Cardiac muscle cell (in vitro differentiated cells and primary cell): Measurements from ENCODE around the gene PPEF2. TPM values are rescaled to one million over a fixed set of nuclear protein-coding genes. Genes with fewer than 3 reads are reported as not detected.

Source experiments
- DNase-seq, 2 donors: peaks; one replicate each; pipeline versions ENCODE4 v3.0.0 to v3.0.0-alpha.2; 2010 to 2017; ENCODE audit warnings: low read depth in 1 of 2, low spot score in 1 of 2
- H3K27ac ChIP-seq: fragments of 200-600 bp; sonication (generic); 2 replicates; pipeline ENCODE4 v1.5.1; 2016
- H3K27me3 ChIP-seq: fragments of 200-600 bp; sonication (generic); 2 replicates; pipeline ENCODE4 v1.6.0; 2016; ENCODE audit warnings: control low read depth
- H3K36me3 ChIP-seq: fragments of 200-600 bp; sonication (generic); 2 replicates; pipeline ENCODE4 v1.5.1; 2016; ENCODE audit warnings: control low read depth
- H3K4me1 ChIP-seq: fragments of 200-600 bp; sonication (generic); 2 replicates; pipeline ENCODE4 v1.8.1; 2017; ENCODE audit warnings: low read depth, mild to moderate bottlenecking, mixed run types
- H3K4me3 ChIP-seq: fragments of 200-600 bp; sonication (generic); 2 replicates; pipeline ENCODE4 v1.5.1; 2016; ENCODE audit warnings: mild to moderate bottlenecking
- H3K9me3 ChIP-seq: fragments of 200-600 bp; sonication (generic); 2 replicates; pipeline ENCODE4 v1.5.1; 2017; ENCODE audit warnings: low read depth, mild to moderate bottlenecking, control low read depth
- polyA plus RNA-seq: library from polyadenylated mRNA; unstranded; fragments of >200 nt; fragmentation: Nextera tagmentation; extraction: Ambion mirVana; gene quantifications from 2 replicates; pipeline ENCODE4 v1.2.1, GENCODE V29; 2016
- total RNA-seq: library from RNA; depleted of rRNA; stranded (reverse); fragments of >200 nt; gene quantifications from 2 replicates; pipeline ENCODE4 v1.2.3, GENCODE V29; 2016
- TF ChIP-seq, protein P1 (sequence below): IDR thresholded peaks from 2 replicates; pipeline ENCODE4 v1.5.1; 2012; ENCODE audit warnings: low read depth, mild to moderate bottlenecking, low read length

The PPEF2 gene
- total and polyA plus RNA-seq, 2 experiments from 2014 or later = not detected

GRCh38 chr4:75892508-75892907, 9.7 kb downstream of the PPEF2 start:
- TF ChIP-seq, protein P1, sequence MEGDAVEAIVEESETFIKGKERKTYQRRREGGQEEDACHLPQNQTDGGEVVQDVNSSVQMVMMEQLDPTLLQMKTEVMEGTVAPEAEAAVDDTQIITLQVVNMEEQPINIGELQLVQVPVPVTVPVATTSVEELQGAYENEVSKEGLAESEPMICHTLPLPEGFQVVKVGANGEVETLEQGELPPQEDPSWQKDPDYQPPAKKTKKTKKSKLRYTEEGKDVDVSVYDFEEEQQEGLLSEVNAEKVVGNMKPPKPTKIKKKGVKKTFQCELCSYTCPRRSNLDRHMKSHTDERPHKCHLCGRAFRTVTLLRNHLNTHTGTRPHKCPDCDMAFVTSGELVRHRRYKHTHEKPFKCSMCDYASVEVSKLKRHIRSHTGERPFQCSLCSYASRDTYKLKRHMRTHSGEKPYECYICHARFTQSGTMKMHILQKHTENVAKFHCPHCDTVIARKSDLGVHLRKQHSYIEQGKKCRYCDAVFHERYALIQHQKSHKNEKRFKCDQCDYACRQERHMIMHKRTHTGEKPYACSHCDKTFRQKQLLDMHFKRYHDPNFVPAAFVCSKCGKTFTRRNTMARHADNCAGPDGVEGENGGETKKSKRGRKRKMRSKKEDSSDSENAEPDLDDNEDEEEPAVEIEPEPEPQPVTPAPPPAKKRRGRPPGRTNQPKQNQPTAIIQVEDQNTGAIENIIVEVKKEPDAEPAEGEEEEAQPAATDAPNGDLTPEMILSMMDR = no peak
- H3K36me3 ChIP-seq = no peaks in the 10 kb centered on the region
- no peak for DNase-seq
- no peaks in the 10 kb centered on the region for H3K4me1 ChIP-seq
- H3K27ac ChIP-seq = no peak overlapping the region
- no peak overlapping the region for H3K4me3 ChIP-seq
- H3K27me3 ChIP-seq = peaks cover 59% of the 10 kb centered on the region
- H3K9me3 ChIP-seq = no peaks in the 10 kb centered on the region

DNA sequence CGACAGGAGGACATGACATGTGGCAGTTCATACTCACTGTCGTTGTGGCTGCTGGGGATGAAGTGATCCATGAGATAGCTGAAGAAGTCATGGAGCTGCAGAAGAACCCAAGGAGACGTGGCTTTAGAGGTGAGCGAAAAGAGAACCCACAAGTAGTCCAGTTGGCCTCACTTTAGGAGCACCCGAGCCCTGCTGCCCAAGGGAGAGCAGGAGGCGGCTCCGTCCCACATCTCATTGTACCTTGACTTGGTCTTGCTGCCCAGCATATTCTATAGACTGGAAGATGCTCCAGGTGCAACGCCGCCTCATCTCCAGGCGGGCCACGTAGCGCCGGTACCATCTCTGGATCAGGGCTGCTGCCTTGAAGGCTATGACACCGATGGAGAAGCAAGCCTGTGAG, 10.6 kb downstream of the PPEF2 start:
- H3K36me3 ChIP-seq = no peaks in the 10 kb centered on the region
- no peak for DNase-seq
- no peaks in the 10 kb centered on the region for H3K9me3 ChIP-seq
- H3K27ac ChIP-seq = no peak overlapping the region
- no peaks in the 10 kb centered on the region for H3K4me1 ChIP-seq
- TF ChIP-seq, protein P1 = no peak
- H3K4me3 ChIP-seq = no peak overlapping the region
- H3K27me3 ChIP-seq = peaks cover 59% of the 10 kb centered on the region

GRCh38 chr4:75889537-75890199, 12.6 kb downstream of the PPEF2 start:
- H3K36me3 ChIP-seq = no peaks in the 10 kb centered on the region
- H3K4me1 ChIP-seq = no peaks in the 10 kb centered on the region
- TF ChIP-seq, protein P1 = no peak
- DNase-seq = no peak
- H3K27me3 ChIP-seq = peaks cover 59% of the 10 kb centered on the region
- H3K27ac ChIP-seq = no peak overlapping the region
- no peak overlapping the region for H3K4me3 ChIP-seq
- no peaks in the 10 kb centered on the region for H3K9me3 ChIP-seq

DNA sequence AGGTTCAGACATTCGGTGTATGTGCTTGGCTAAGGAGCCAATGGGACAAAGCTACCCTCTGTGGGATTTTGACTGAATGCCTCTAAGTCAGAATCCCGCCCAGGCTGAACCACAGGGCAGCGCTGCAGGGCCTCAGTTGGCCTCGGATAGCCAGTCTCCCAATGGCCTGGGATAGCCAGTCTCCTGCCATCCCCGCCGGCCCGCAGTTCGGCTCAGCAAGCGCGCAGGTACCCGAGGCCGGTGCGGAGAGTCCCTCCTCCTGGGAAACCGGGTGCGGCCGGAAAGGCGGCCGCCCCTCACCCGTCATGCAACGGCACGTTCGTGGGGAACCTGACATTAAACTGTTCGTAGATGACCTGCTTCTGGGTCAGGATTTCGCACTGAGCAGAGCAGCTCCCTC, 16.1 kb downstream of the PPEF2 start:
- Histone ChIP-seq H3K9me3 (no peaks in the 10 kb centered on the region), H3K36me3 (no peaks in the 10 kb centered on the region), H3K4me1 (no peaks in the 10 kb centered on the region), H3K4me3 (no peak overlapping the region), H3K27ac (no peak overlapping the region), H3K27me3 (peaks cover 49% of the 10 kb centered on the region)
- no peak for DNase-seq
- TF ChIP-seq, protein P1 = no peak

DNA sequence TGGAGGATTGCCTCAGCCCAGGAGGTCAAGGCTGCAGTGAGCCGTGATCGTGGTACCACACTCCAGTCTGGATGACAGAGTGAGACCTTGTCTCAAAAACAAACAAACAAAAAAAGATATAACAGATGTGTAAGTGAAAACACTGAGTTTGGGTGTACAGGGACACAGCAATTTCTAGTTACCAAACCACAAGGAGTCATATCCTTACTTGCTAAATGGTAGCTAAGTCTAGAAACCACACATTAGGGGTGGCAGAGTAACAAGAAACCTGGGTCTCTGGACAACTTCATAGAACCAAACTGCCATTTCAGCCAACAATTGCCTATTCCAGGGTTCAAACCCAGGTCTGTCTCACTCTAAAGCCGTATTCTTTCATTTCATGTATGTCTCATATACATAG, 20.8 kb downstream of the PPEF2 start:
- Histone ChIP-seq H3K27ac (no peak overlapping the region), H3K4me1 (no peaks in the 10 kb centered on the region), H3K4me3 (no peak overlapping the region), H3K27me3 (peaks cover 56% of the 10 kb centered on the region), H3K9me3 (no peaks in the 10 kb centered on the region), H3K36me3 (no peaks in the 10 kb centered on the region)
- TF ChIP-seq, protein P1 = no peak
- no peak for DNase-seq
